ENCODE data around the gene TMEM44.
"Not testable (repeated sequence)": the region's sequence is repeated elsewhere in the genome, so short reads cannot be mapped to it uniquely, and the experiment has no call there.

Gene TMEM44

DNA sequence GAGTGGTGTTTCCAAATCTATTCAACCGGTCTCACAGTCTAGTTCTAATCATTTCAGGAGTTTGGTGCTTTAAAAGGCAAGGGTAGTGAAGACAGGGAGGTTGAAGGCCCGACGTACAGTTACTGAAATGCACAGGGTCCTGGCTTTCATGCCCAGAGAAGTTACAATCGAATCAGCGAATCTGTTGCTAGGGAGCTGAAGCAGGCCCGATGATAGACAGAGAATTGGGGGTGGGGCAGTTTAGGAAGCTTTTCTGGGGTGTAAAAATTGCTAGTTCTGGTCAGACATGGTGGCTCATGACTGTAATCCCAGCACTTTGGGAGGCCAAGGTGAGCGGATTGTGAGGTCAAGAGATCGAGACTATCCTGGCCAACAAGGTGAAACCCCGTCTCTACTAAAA, 83.4 kb downstream of the TMEM44 start:
- no peak for DNase-seq

DNA sequence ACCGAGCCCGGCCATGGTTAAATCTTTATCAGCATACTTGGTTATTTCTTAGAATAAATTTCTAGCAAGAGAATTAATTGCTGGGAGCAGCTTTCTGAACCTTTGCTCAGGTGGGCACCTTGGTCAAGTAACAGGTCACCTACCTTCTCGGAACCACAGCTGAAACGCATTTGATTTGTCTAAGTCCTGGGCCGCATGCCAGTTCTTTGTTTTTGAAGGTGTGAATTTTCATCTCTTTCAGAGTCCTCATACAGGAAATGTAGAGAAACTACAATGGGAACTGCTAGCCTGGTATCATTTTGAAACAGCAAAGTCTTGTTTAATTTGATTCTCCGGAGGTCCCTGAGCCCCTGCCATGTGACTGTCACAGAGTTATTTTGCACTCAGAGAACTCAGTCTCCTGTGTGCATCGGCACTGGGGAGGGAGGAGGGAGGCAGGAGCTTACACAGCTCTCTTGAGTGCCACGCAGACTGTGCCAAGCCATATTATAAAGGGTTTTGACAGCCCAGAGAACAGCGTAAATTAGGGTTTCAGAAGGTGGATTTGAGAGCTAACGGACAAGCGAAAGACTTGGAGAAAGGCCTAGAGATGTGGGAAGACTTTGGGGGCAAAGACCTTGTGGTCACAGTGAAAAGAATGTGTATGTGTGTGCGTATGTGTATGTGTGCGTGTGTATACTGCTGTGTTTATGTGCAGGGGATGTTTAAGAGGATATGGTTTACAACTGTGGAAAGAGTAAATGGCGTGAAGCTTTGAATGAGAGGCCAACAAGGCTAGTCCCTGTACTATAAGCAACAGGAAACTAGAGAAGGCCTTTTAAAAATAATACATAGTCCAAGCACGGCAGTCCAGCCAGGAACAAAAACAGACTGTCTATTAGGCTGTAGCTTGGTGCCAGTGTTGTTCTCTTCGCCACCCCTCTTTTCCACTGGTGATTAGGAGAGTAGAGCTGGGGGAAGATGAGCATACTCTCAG, 84.6 kb downstream of the TMEM44 start:
- no peak for DNase-seq

DNA sequence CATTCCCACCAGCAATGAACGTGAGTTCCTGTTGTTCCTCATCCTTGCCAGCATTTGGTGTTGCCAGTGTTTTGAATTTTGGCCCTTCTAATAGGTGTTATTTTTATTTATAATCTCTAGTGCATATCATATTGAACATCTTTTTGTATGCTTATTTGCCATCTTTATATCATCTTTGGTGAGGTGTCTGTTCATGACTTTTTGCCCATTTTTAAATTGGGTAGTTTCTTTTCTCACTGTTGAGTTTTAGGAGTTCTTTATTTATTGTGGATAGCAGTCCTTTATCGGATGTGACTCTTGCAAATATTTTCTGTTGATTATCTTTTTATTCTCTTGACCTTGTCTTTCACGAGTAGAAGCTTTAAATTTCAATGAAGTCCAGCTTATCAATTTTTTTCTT, 86.2 kb downstream of the TMEM44 start:
- no peak for DNase-seq

DNA sequence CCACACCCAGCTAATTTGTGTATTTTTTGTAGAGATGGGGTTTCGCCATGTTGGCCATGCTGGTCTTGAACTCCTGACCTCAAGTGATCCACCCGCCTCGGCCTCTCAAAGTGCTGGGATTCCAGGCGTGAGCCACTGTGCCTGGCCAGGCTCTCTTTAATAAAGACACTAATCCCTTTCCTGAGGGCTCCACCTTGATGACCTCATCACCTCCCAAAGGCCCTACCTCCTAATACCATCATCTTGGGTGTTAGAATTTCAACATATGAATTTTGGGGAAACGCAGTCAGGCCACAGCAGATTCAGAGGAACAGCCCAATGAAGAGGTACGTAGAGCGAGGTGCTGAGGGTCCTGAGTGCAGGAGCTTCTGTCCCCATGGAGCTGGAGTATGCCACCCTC, 87.7 kb downstream of the TMEM44 start:
- DNase-seq: not testable (repeated sequence)

DNA sequence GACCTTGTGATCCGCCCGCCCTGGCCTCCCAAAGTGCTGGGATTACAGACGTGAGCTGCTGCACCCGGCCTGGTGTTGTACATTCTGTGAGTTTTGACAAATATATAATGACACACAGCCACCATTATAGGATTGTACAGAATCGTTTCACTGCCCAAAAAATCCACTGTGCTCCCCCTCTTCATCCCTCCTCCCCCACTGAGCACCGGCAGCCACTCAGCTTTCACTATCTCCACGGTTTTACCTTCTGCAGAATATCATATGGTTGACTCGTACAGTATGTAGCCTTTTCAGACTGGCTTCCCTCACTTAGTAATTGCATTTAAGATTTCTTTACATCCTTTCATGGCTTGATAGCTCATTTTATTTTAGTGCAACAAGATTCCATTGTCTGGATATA, 89.7 kb downstream of the TMEM44 start:
- no peak for DNase-seq

DNA sequence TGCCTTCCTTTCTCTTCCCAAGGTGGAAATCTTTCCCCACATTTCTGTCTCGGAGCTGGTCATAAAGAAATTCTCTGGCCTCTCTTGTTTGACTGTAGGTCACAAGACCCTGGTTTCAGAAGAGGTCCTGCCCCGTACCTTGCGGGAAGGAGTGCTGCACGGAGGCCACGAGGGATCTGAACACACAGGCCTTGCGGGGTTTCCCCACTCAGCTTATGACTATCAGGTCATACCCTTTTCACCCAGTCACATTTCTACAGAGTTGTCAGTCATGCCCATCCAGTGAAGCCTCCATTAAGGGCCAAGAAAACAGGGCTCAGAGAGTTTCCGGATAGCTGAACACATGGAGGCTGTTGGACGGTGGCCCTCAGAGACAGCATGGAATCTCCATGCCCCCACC, 91.7 kb downstream of the TMEM44 start:
- no peak for DNase-seq

DNA sequence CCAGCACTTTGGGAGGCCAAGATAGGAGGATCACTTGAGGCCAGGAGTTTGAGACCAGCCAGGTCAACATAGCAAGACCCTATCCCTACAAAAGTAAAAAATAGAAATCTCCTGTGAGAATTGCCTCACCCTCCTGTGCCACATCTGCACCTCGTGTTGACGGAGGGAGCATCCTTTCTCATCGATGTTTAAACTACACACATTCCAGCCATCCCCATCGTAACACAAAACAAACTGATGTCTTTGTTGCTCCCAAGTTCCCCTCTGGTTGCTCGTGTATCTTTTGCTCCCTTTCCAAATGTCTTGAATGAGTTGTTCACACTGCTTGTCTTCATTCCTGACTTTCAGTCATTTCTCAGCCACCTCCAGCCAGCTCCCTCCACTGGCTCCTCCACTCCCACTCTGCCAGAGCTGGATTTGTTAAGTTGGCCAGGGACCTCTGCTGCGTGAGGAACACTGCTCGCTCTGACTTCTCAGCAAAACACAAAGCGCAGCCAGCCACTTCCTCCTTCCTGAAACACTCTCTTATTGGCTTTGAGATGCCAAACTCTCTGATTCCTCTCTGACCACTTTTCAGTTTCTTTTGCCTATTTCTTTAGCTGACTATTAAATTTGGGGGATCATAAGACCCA, 92.8 kb downstream of the TMEM44 start:
- no peak for DNase-seq

DNA sequence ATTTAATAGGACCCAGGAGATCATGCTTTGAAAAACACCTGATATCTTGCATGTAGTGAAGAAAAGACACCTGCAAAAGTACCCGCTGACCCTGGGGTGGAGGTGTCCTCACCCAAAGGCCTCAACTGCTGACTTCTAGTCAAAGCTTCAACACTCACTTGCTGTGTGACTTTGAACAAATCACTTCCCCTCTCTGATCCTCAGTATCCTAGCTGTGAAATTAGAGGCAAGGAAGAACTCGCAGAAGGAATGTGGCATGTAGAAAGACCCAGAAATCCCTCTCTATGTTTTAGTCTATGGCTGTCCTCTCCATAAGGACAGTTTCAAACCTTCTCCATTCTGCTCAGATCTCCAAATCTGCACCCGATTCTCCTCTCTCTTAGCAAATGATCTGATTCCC, 93.7 kb downstream of the TMEM44 start:
- no peak for DNase-seq

DNA sequence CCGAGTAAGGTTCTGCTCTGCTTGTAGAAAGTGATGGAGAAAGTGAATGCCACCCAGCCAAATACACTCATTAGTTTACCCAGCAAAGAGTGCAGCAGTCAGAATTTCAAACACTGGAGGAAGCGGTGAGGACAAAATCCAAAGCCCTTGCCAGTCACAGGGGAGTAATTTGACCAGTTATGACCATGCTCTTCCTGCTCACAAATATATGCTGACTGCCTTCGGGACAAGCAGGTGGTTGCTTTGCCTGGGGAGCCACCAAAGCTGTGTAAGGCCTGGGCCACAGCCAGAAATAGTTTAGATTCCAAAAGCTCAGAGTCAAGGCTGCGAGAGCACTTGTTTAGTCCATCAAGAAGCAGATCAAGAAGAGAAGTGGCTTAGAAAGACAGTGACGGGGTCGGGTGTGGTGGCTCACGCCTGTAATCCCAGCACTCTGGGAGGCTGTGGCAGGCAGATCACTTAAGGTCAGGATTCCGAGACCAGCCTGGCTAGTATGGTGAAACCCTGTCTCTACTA, 95.4 kb downstream of the TMEM44 start:
- no peak for DNase-seq

Data from CD4-positive, alpha-beta T cell treated with Interleukin-15 for 1 hour (primary cell).